ENCODE measurements around the gene PITX1. TPM values are rescaled to one million over a fixed set of nuclear protein-coding genes. Genes with fewer than 3 reads are reported as not detected.

Gene PITX1
- total RNA-seq, 2 experiments from 2014 or later, result 56.3 to 76.4 TPM

GRCh38 chr5:135057233-135057632, 23.2 kb upstream of the PITX1 start:
- no TSS peak for BruUV-seq (replicated peaks)
- no peak overlapping the region for H3K27ac ChIP-seq (ENCODE audit: low read depth, low read length, poor library complexity, severe bottlenecking)
- H3K4me3 ChIP-seq (ENCODE audit: low read depth, low read length, poor library complexity, severe bottlenecking), result no peak overlapping the region
- TF ChIP-seq EZH2phosphoT487 (IDR thresholded peaks at IDR 0.05; ENCODE audit: borderline replicate concordance, low read depth, low read length), result no peak
- no peak for TF ChIP-seq CTCF (conservative IDR thresholded peaks at IDR 0.05; ENCODE audit: low read length)
- POLR2A ChIA-PET, result interaction anchor here (0.5 to 1.6 kb wide), 2 partner anchors 131 to 1383 kb away, joined by 3 read pairs; no protein-coding TSS in a partner anchor
- H3K9me2 ChIP-seq (ENCODE audit: insufficient read depth, low read length), result no peaks in the 10 kb centered on the region
- H3K9me3 ChIP-seq (ENCODE audit: low read length), result no peaks in the 10 kb centered on the region
- H4K20me1 ChIP-seq (ENCODE audit: insufficient read depth, low read length), result no peaks in the 10 kb centered on the region
- no peak overlapping the region for H2AFZ ChIP-seq (ENCODE audit: low read length)
- peaks cover 75% of the 10 kb centered on the region for H3K4me1 ChIP-seq (ENCODE audit: insufficient read depth, low read length, poor library complexity, severe bottlenecking)
- no peak for DNase-seq (ENCODE audit: low spot score)
- H3K36me3 ChIP-seq (ENCODE audit: insufficient read depth, low read length), result no peaks in the 10 kb centered on the region
- CTCF ChIA-PET (ENCODE audit: unreplicated experiment), result interaction anchor here (1.0 to 2.2 kb wide), 2 partner anchors 16 to 134 kb away, joined by 3 to 6 read pairs; no protein-coding TSS in a partner anchor
- peaks cover 6% of the 10 kb centered on the region; the same call in 1 of the 2 replicates for H3K79me2 ChIP-seq (ENCODE audit: insufficient read depth, low read depth, low read length)
- no peak overlapping the region for H3K4me2 ChIP-seq (ENCODE audit: low read length)
- intact Hi-C loops (cut with micrococcal nuclease; ENCODE audit: unreplicated experiment), result no loop called here

GRCh38 chr5:135056316-135057030, 22.4 kb upstream of the PITX1 start:
- no peaks in the 10 kb centered on the region for H3K9me2 ChIP-seq (ENCODE audit: insufficient read depth, low read length)
- POLR2A ChIA-PET, result interaction anchor here (1.0 to 1.6 kb wide), 3 partner anchors 10 to 132 kb away, joined by 3 to 10 read pairs (median 3); no protein-coding TSS in a partner anchor
- no peaks in the 10 kb centered on the region for H3K36me3 ChIP-seq (ENCODE audit: insufficient read depth, low read length)
- DNase-seq (ENCODE audit: low spot score), result no peak
- CTCF ChIA-PET (ENCODE audit: unreplicated experiment), result interaction anchor here (1.0 to 2.2 kb wide), 2 partner anchors 17 to 135 kb away, joined by 3 to 6 read pairs; no protein-coding TSS in a partner anchor
- H3K4me2 ChIP-seq (ENCODE audit: low read length), result peak overlapping the region; percentile 95; the same call in 1 of the 2 replicates
- H3K79me2 ChIP-seq (ENCODE audit: insufficient read depth, low read depth, low read length), result peaks cover 6% of the 10 kb centered on the region; the same call in 1 of the 2 replicates
- intact Hi-C loops (cut with micrococcal nuclease; ENCODE audit: unreplicated experiment), result no loop called here
- H3K9me3 ChIP-seq (ENCODE audit: low read length), result no peaks in the 10 kb centered on the region
- no peaks in the 10 kb centered on the region for H4K20me1 ChIP-seq (ENCODE audit: insufficient read depth, low read length)
- H3K27ac ChIP-seq (ENCODE audit: low read depth, low read length, poor library complexity, severe bottlenecking), result peak overlapping the region; percentile 97
- no peak overlapping the region for H3K4me3 ChIP-seq (ENCODE audit: low read depth, low read length, poor library complexity, severe bottlenecking)
- no peak overlapping the region; the same call in 1 of the 2 replicates for H2AFZ ChIP-seq (ENCODE audit: low read length)
- peaks cover 83% of the 10 kb centered on the region for H3K4me1 ChIP-seq (ENCODE audit: insufficient read depth, low read length, poor library complexity, severe bottlenecking)
- no peak for TF ChIP-seq EZH2phosphoT487 (IDR thresholded peaks at IDR 0.05; ENCODE audit: borderline replicate concordance, low read depth, low read length)
- BruUV-seq (replicated peaks), result no TSS peak

- POLR2A ChIA-PET, result interaction anchor here (1.0 kb wide), 2 partner anchors 9 to 123 kb away, joined by 3 to 10 read pairs; no protein-coding TSS in a partner anchor
- no peaks in the 10 kb centered on the region for H3K9me2 ChIP-seq (ENCODE audit: insufficient read depth, low read length)
- intact Hi-C loops (cut with micrococcal nuclease; ENCODE audit: unreplicated experiment), result loop anchor here (2.0 kb wide), 1 partner anchor 149 kb away; no protein-coding TSS in a partner anchor
These were observed 21.4 kb upstream of the PITX1 start for GRCh38 chr5:135055396-135055795.

More at GRCh38 chr5:135055396-135055795, 21.4 kb upstream of the PITX1 start:
- TF ChIP-seq CTCF (conservative IDR thresholded peaks at IDR 0.05; ENCODE audit: low read length) (no peak), EZH2phosphoT487 (IDR thresholded peaks at IDR 0.05; ENCODE audit: borderline replicate concordance, low read depth, low read length) (no peak)
- CTCF ChIA-PET (ENCODE audit: unreplicated experiment), result interaction anchor here (2.2 kb wide), 1 partner anchor 136 kb away, joined by 6 read pairs; no protein-coding TSS in a partner anchor
- Histone ChIP-seq H3K36me3 (ENCODE audit: insufficient read depth, low read length) (no peaks in the 10 kb centered on the region), H3K9me3 (ENCODE audit: low read length) (no peaks in the 10 kb centered on the region), H3K27ac (ENCODE audit: low read depth, low read length, poor library complexity, severe bottlenecking) (peak overlapping the region; percentile 97), H3K4me1 (ENCODE audit: insufficient read depth, low read length, poor library complexity, severe bottlenecking) (peaks cover 93% of the 10 kb centered on the region), H3K4me2 (ENCODE audit: low read length) (peak overlapping the region; percentile 95), H2AFZ (ENCODE audit: low read length) (peak overlapping the region; percentile 40; the same call in 1 of the 2 replicates), H4K20me1 (ENCODE audit: insufficient read depth, low read length) (no peaks in the 10 kb centered on the region), H3K4me3 (ENCODE audit: low read depth, low read length, poor library complexity, severe bottlenecking) (no peak overlapping the region), H3K79me2 (ENCODE audit: insufficient read depth, low read depth, low read length) (peaks cover 6% of the 10 kb centered on the region; the same call in 1 of the 2 replicates)
- no peak for DNase-seq (ENCODE audit: low spot score)
- no TSS peak for BruUV-seq (replicated peaks)
